CD14-positive monocyte (primary cell): ENCODE results near the gene OR5K2. TPM values are rescaled to one million over a fixed set of nuclear protein-coding genes. Genes with fewer than 3 reads are reported as not detected.

Source experiments
- DNase-seq, 3 donors: peaks; one replicate each; pipeline ENCODE4 v3.0.0-alpha.2; 2011 to 2022
- H2AFZ ChIP-seq: 2 replicates; pipeline ENCODE4 v1.6.0; 2012; ENCODE audit warnings: mild to moderate bottlenecking, low read depth, low read length, inconsistent platforms; ENCODE audit not compliant: insufficient read depth, poor library complexity, severe bottlenecking
- H3K27ac ChIP-seq, 2 donors: 1 replicate in 1 of 2; 2 replicates in 1 of 2; pipeline ENCODE4 v1.5.1; 2012 to 2013; ENCODE audit warnings: low read length in 2 of 2, control low read depth in 1 of 2, inconsistent platforms in 1 of 2, low read depth in 1 of 2, mild to moderate bottlenecking in 1 of 2
- H3K27me3 ChIP-seq, 2 donors: one replicate each; pipeline versions ENCODE4 v1.6.0 to v1.6.1; 2011 to 2013; ENCODE audit warnings: low read length in 2 of 2; ENCODE audit not compliant: control insufficient read depth in 2 of 2, insufficient read depth in 2 of 2
- H3K36me3 ChIP-seq, 2 donors: replicated peaks in 1 of 2; 1 replicate in 1 of 2; 2 replicates in 1 of 2; pipeline versions ENCODE4 v1.5.1 to v1.6.1; 2012 to 2013; ENCODE audit warnings: low read length in 2 of 2, control low read depth in 1 of 2, inconsistent platforms in 1 of 2, mild to moderate bottlenecking in 1 of 2; ENCODE audit not compliant: insufficient read depth in 2 of 2, control insufficient read depth in 1 of 2
- H3K4me1 ChIP-seq, 2 donors: 1 replicate in 1 of 2; 2 replicates in 1 of 2; pipeline versions ENCODE4 v1.5.1 to v1.6.1; 2012 to 2013; ENCODE audit warnings: low read length in 2 of 2, control low read depth in 1 of 2, inconsistent platforms in 1 of 2, mild to moderate bottlenecking in 1 of 2, moderate library complexity in 1 of 2; ENCODE audit not compliant: insufficient read depth in 2 of 2, control insufficient read depth in 1 of 2
- H3K4me2 ChIP-seq: replicated peaks from 2 replicates; pipeline ENCODE3; 2012; ENCODE audit warnings: low read length, moderate library complexity, mild to moderate bottlenecking; ENCODE audit not compliant: poor library complexity, severe bottlenecking; ENCODE audit errors: extremely low read depth
- H3K4me3 ChIP-seq, 3 experiments: fragments of 200-600 bp in 1 of 3; sonication (generic) in 1 of 3; replicated peaks in 1 of 3; 1 replicate in 2 of 3; 2 replicates in 1 of 3; pipeline ENCODE4 v1.5.1; 2011 to 2013; ENCODE audit warnings: low read length in 3 of 3, mild to moderate bottlenecking in 3 of 3, control low read depth in 2 of 3, low read depth in 2 of 3, inconsistent platforms in 1 of 3, moderate library complexity in 1 of 3
- H3K79me2 ChIP-seq: 2 replicates; pipeline ENCODE4 v1.6.0; 2012; ENCODE audit warnings: mild to moderate bottlenecking, control low read depth, inconsistent platforms, low read length, moderate library complexity; ENCODE audit not compliant: insufficient read depth
- H3K9ac ChIP-seq: 2 replicates; pipeline ENCODE4 v1.6.0; 2017; ENCODE audit warnings: low read length, mild to moderate bottlenecking; ENCODE audit not compliant: insufficient read depth, poor library complexity, severe bottlenecking
- H3K9me3 ChIP-seq, 2 donors: replicated peaks in 1 of 2; 1 replicate in 1 of 2; 2 replicates in 1 of 2; pipeline versions ENCODE4 v1.5.1 to v1.6.1; 2012 to 2013; ENCODE audit warnings: low read length in 2 of 2, control low read depth in 1 of 2; ENCODE audit not compliant: control insufficient read depth in 1 of 2, insufficient read depth in 1 of 2
- H4K20me1 ChIP-seq: 2 replicates; pipeline ENCODE4 v1.6.0; 2012; ENCODE audit warnings: mild to moderate bottlenecking, low read length, control low read depth, moderate library complexity; ENCODE audit not compliant: insufficient read depth
- H3K27ac Mint-ChIP-seq, 7 donors: one replicate each; pipeline ENCODE4 v1.8.0; 2020; ENCODE audit warnings: mild to moderate bottlenecking in 7 of 7, mixed read lengths in 7 of 7, moderate library complexity in 6 of 7, inconsistent platforms in 2 of 7
- H3K27me3 Mint-ChIP-seq, 3 donors: one replicate each; pipeline ENCODE4 v1.8.0; 2021 to 2022; ENCODE audit warnings: low read depth in 3 of 3, mild to moderate bottlenecking in 3 of 3, mixed read lengths in 3 of 3, moderate library complexity in 3 of 3, inconsistent platforms in 1 of 3
- H3K36me3 Mint-ChIP-seq, 2 donors: one replicate each; pipeline ENCODE4 v1.8.0; 2020; ENCODE audit warnings: mixed read lengths in 2 of 2, inconsistent platforms in 1 of 2, mild to moderate bottlenecking in 1 of 2
- H3K4me1 Mint-ChIP-seq: one replicate; pipeline ENCODE4 v1.8.0; 2020; ENCODE audit warnings: mild to moderate bottlenecking, mixed read lengths
- H3K4me3 Mint-ChIP-seq, 2 donors: one replicate each; pipeline ENCODE4 v1.8.0; 2020; ENCODE audit warnings: mild to moderate bottlenecking in 2 of 2, mixed read lengths in 2 of 2, moderate library complexity in 1 of 2
- H3K9me3 Mint-ChIP-seq, 7 donors: one replicate each; pipeline ENCODE4 v1.8.0; 2020 to 2022; ENCODE audit warnings: mixed read lengths in 7 of 7, mild to moderate bottlenecking in 6 of 7, moderate library complexity in 6 of 7, inconsistent platforms in 2 of 7
- WGBS: methylation state at CpG from one replicate; pipeline ENCODE4 v1.1.5; 2013; ENCODE audit warnings: missing lambda C conversion rate; ENCODE audit not compliant: insufficient coverage; 5-methylcytosine and 5-hydroxymethylcytosine counted together
- intact Hi-C, 2 donors: fragments of 100-400 bp; cut with micrococcal nuclease; formaldehyde crosslinking; loops; one replicate each; pipeline versions ENCODE4 v1.15.0 to v1.15.1; 2023
- polyA plus RNA-seq, 3 donors: library from polyadenylated mRNA; depleted of rRNA in 1 of 3; unstranded in 2 of 3; stranded (reverse) in 1 of 3; fragments of 300-500 nt in 2 of 3; fragments of >200 nt in 1 of 3; fragmentation: Illumina TruSeq in 2 of 3; gene quantifications; 1 replicate in 2 of 3; 2 replicates in 1 of 3; pipeline ENCODE4 v1.2.3, GENCODE V29; 2012 to 2021
- TF ChIP-seq, protein P1 (sequence below): fragments of 200-600 bp; IDR thresholded peaks from one replicate; pipeline ENCODE4 v1.8.0; 2022; ENCODE audit warnings: antibody characterized with exemption, mild to moderate bottlenecking

OR5K2 gene
- polyA plus RNA-seq, 3 donors, result not detected

DNA sequence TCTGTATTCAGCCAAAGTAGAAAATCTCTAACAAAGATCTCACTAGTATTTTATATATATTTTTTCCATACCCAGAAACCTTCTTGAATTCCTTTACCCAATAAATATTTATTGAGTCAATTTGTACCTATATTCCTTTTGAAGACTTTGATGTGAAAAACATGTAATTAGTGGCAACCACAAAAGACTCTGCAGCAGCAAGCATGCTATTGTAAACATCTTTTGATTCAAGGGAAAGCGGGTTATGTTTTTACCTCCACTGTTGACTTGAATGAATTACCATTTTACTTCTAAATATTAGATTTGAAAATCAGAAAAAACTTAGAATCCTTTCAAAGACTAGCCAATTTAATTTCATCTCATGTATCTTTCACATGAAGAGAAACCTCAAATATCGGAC, 36.7 kb downstream of the OR5K2 start:
- H3K27ac ChIP-seq, result no peak overlapping the region
- H3K4me3 ChIP-seq, result no peak overlapping the region
- TF ChIP-seq, protein P1, sequence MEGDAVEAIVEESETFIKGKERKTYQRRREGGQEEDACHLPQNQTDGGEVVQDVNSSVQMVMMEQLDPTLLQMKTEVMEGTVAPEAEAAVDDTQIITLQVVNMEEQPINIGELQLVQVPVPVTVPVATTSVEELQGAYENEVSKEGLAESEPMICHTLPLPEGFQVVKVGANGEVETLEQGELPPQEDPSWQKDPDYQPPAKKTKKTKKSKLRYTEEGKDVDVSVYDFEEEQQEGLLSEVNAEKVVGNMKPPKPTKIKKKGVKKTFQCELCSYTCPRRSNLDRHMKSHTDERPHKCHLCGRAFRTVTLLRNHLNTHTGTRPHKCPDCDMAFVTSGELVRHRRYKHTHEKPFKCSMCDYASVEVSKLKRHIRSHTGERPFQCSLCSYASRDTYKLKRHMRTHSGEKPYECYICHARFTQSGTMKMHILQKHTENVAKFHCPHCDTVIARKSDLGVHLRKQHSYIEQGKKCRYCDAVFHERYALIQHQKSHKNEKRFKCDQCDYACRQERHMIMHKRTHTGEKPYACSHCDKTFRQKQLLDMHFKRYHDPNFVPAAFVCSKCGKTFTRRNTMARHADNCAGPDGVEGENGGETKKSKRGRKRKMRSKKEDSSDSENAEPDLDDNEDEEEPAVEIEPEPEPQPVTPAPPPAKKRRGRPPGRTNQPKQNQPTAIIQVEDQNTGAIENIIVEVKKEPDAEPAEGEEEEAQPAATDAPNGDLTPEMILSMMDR, result no peak
- no peaks in the 10 kb centered on the region for H4K20me1 ChIP-seq
- DNase-seq, result no peak
- H3K36me3 ChIP-seq, result no peaks in the 10 kb centered on the region
- no peaks in the 10 kb centered on the region for H3K4me1 ChIP-seq
- H3K4me3 Mint-ChIP-seq, result no peak overlapping the region
- no peaks in the 10 kb centered on the region for H3K79me2 ChIP-seq
- intact Hi-C loops, result no loop called here
- no peak overlapping the region for H3K4me2 ChIP-seq
- H3K9me3 ChIP-seq, result no peaks in the 10 kb centered on the region
- H3K9me3 Mint-ChIP-seq, result no peaks in the 10 kb centered on the region
- no peak overlapping the region for H2AFZ ChIP-seq
- peaks cover 9% of the 10 kb centered on the region for H3K4me1 Mint-ChIP-seq
- peaks cover 0 to 3% of the 10 kb centered on the region in 2 donors for H3K27me3 ChIP-seq
- no peaks in the 10 kb centered on the region for H3K36me3 Mint-ChIP-seq
- H3K27me3 Mint-ChIP-seq, result peaks cover 0 to 15% (median 0%) of the 10 kb centered on the region in 3 donors
- no peak overlapping the region for H3K9ac ChIP-seq
- no peak overlapping the region for H3K27ac Mint-ChIP-seq
- no CpG with 5 or more reads among the region's 2 CpGs for WGBS

DNA sequence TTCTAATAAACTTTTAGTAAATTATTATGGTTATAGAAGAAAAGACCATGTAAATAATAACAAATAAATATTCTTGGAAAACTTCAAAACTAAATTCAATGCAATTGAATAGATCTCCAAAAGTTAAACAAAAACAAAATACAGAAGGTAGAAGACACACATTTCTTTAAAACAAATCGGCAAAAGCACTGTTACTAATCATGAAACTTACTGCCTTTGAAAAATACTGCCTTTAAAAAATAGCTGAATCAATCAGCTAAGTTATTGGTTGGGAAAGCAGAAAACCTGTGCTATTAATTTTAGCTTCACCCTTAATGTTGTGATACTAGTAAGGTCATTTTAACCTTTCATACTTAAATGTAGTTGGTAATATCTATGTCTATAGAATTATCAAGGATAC, 37.3 kb downstream of the OR5K2 start:
- no peaks in the 10 kb centered on the region for H3K36me3 Mint-ChIP-seq
- TF ChIP-seq, protein P1, result no peak
- Histone ChIP-seq H2AFZ (no peak overlapping the region), H3K27ac (no peak overlapping the region), H3K36me3 (no peaks in the 10 kb centered on the region), H3K4me1 (no peaks in the 10 kb centered on the region), H3K27me3 (peaks cover 0 to 3% of the 10 kb centered on the region in 2 donors), H4K20me1 (no peaks in the 10 kb centered on the region), H3K4me2 (no peak overlapping the region), H3K9me3 (no peaks in the 10 kb centered on the region), H3K79me2 (no peaks in the 10 kb centered on the region), H3K9ac (no peak overlapping the region), H3K4me3 (no peak overlapping the region)
- peaks cover 0 to 18% (median 0%) of the 10 kb centered on the region in 3 donors for H3K27me3 Mint-ChIP-seq
- no peak for DNase-seq
- H3K27ac Mint-ChIP-seq, result no peak overlapping the region
- H3K4me3 Mint-ChIP-seq, result no peak overlapping the region
- H3K9me3 Mint-ChIP-seq, result no peaks in the 10 kb centered on the region
- H3K4me1 Mint-ChIP-seq, result peaks cover 9% of the 10 kb centered on the region
- intact Hi-C loops, result no loop called here
- no CpG with 5 or more reads among the region's 1 CpG for WGBS
